ENCODE measurements around the gene CALML6. TPM values are rescaled to one million over a fixed set of nuclear protein-coding genes. Genes with fewer than 3 reads are reported as not detected.

The CALML6 gene
- total RNA-seq, 2 donors from 2014 or later, result 1.0 to 4.3 TPM

- peak within 1 kb of the TSS; percentile 1 to 16 for H3K4me3 ChIP-seq
- peak in 2 of 7 experiments; percentile 26 to 41 for TF ChIP-seq CTCF (IDR thresholded peaks at IDR 0.05)
- TF ChIP-seq POLR2A (IDR thresholded peaks at IDR 0.05), result peak; percentile 94 to 98 (median 97)
- peaks cover 56% of the 10 kb centered on the region for H3K4me1 ChIP-seq
- H3K36me3 ChIP-seq (replicated peaks in 1 of 2; ENCODE audit: insufficient read depth in 1 of 2, low read depth in 2 of 2), result no peaks in the 10 kb centered on the region
- no peaks in the 10 kb centered on the region for H3K9me3 ChIP-seq
- no peaks in the 10 kb centered on the region for H3K27me3 ChIP-seq
- peak within 1 kb of the TSS; percentile 81 to 96 (median 93) for H3K27ac ChIP-seq
- DNase-seq (peak in 3 of 4 donors; percentile 89 to 94 (median 93)), ATAC-seq (peak; percentile 53)
- intact Hi-C loops (cut with DNase I), result no loop called here
- WGBS, 2 donors, result 0 to 10% methylated on average over 4 to 43 of the region's 44 CpGs
Measured at GRCh38 chr1:1918901-1919303, 3.8 kb downstream of the CALML6 start, which contains the start of gene TMEM52. Gene TMEM52 (minus strand): TSS chr1:1919279. CDS start chr1:1919265, 14 bp downstream.

- peak; percentile 73 for ATAC-seq
- peak; percentile 100 for DNase-seq
- no peaks in the 10 kb centered on the region for H3K36me3 ChIP-seq (replicated peaks in 1 of 2; ENCODE audit: insufficient read depth in 1 of 2, low read depth in 2 of 2)
- H3K4me1 ChIP-seq, result peaks cover 50% of the 10 kb centered on the region
- intact Hi-C loops (cut with DNase I), result no loop called here
- no peaks in the 10 kb centered on the region for H3K27me3 ChIP-seq
- 0 to 9% methylated on average over 4 to 62 of the region's 62 CpGs for WGBS, 2 donors
- TF ChIP-seq POLR2A (IDR thresholded peaks at IDR 0.05) (no peak), CTCF (IDR thresholded peaks at IDR 0.05) (no peak)
- peak overlapping the region; percentile 81 to 96 (median 93) for H3K27ac ChIP-seq
- H3K9me3 ChIP-seq, result no peaks in the 10 kb centered on the region
- H3K4me3 ChIP-seq, result no peak overlapping the region
Measured at GRCh38 chr1:1919304-1920056, 4.4 kb downstream of the CALML6 start.

- H3K4me3 ChIP-seq, result no peak overlapping the region
Measured at GRCh38 chr1:1920057-1920607, 5.1 kb downstream of the CALML6 start.

GRCh38 chr1:1920608-1921458 is 5.8 kb downstream of the CALML6 start:
- Histone ChIP-seq H3K27me3 (no peaks in the 10 kb centered on the region), H3K36me3 (replicated peaks in 1 of 2; ENCODE audit: insufficient read depth in 1 of 2, low read depth in 2 of 2) (no peaks in the 10 kb centered on the region), H3K9me3 (no peaks in the 10 kb centered on the region), H3K4me1 (peaks cover 36% of the 10 kb centered on the region), H3K27ac (no peak overlapping the region), H3K4me3 (no peak overlapping the region)
- DNase-seq (peak in 1 of 4 donors; percentile 27), ATAC-seq (no peak)
- TF ChIP-seq POLR2A (IDR thresholded peaks at IDR 0.05) (no peak), CTCF (IDR thresholded peaks at IDR 0.05) (no peak)
- intact Hi-C loops (cut with DNase I), result no loop called here
- 86 to 91% methylated on average over 9 to 27 of the region's 27 CpGs for WGBS, 2 donors

More at GRCh38 chr1:1920057-1920607, 5.1 kb downstream of the CALML6 start:
- intact Hi-C loops (cut with DNase I), result no loop called here
- H3K4me1 ChIP-seq, result peaks cover 43% of the 10 kb centered on the region
- TF ChIP-seq POLR2A (IDR thresholded peaks at IDR 0.05) (no peak), CTCF (IDR thresholded peaks at IDR 0.05) (no peak)
- DNase-seq, result peak in 1 of 4 donors; percentile 28
- ATAC-seq, result no peak
- no peaks in the 10 kb centered on the region for H3K9me3 ChIP-seq
- peak overlapping the region; percentile 60 to 96 (median 93) for H3K27ac ChIP-seq
- H3K27me3 ChIP-seq, result no peaks in the 10 kb centered on the region
- no peaks in the 10 kb centered on the region for H3K36me3 ChIP-seq (replicated peaks in 1 of 2; ENCODE audit: insufficient read depth in 1 of 2, low read depth in 2 of 2)
- 75 to 86% methylated on average over 2 to 4 of the region's 6 CpGs for WGBS, 2 donors

Measured in body of pancreas (tissue), 4 donors.